Left lobe of liver (tissue), 2 donors: ENCODE measurements around the gene ACLY. TPM values are rescaled to one million over a fixed set of nuclear protein-coding genes. Genes with fewer than 3 reads are reported as not detected.
"Not testable (repeated sequence)": the region's sequence is repeated elsewhere in the genome, so short reads cannot be mapped to it uniquely, and the experiment has no call there.

Source experiments
- ATAC-seq: fragments of 200-7000 bp; cut with Tn5 transposase; one replicate; pipeline ENCODE4 v1.9.1; 2020; ENCODE audit warnings: mild to moderate bottlenecking, moderate library complexity
- DNase-seq: peaks from one replicate; pipeline ENCODE4 v3.0.0-alpha.2; 2020; ENCODE audit warnings: low spot score
- total RNA-seq: library from RNA; stranded (reverse); gene quantifications from one replicate; pipeline ENCODE4 v1.2.1, GENCODE V29; 2021
- donor health status: DM: no; HTN: no; CAD: no; lungs with moderate emphysema.
- donor health status: DM: no; HTN: yes; CAD: no.

ACLY gene
- total RNA-seq, 1 donor from 2014 or later: 20.9 TPM

DNA sequence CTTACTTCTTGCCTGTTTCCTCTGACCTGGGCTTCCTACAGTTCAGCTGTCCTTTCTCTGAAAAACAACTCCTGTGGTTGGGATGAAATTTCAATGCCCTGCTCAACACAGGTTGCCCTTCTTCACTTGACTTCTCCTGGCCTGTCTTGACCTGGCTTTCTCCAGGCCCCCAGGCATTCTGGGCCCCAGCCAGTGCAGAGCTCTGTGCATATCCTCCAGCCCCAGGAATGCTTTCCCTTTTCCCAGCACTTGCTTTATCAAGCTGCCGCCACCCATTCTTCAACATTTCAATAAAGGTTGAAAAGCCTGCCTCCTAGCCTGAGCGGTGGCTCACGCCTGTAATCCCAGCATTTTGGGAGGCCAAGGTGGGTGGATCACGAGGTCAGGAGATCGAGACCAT is 22.4 kb upstream of the ACLY start:
- ATAC-seq (no peak), DNase-seq (no peak)

DNA sequence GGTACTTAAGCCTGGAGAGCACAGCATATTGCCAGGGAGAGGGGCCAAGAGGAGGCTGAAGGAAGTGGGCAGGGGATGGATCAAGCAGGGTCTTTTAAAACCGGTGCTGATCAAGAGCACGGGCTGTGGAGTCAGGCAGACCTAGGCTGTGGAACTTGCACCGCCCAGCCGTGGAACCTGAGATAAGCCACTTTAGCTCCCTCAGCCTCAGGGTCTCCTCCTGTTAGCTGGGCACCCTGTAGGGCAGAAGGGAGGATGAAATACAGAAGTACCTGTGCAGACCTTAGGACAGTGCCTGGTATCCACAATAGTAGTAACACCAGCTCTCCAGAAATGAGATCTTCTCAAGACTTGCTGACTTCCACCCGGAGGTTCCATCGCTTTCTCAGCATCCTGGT is 20.9 kb upstream of the ACLY start:
- no peak for DNase-seq
- no peak for ATAC-seq

DNA sequence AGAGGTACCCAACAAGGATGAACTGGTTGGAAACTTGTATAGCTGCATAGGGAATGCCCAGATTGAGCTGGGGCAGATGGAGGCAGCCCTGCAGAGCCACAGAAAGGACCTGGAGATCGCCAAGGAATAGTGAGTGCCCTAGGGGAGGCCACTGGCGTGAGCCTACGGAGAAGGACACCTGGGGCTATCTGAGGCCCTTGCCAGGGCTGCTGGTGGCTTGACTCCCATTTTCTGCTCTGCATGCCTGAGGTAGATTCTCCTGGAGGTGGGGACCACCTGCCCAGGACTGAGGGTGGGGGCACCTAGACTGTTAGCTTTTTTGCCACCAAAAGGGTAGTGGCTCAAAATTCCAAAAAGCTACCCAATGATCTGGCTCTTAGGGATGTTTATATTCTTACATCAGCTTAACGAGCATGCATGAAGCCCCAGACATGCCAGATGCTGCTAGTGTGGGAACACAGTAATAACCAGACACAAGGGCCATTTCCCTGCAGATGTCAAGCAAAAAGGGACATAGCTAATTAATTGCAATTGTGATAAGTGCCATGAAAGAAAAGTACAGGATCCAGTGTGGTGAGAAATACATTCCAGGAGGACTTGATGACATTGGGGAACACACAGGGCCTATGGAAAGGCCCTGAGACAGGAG is 20.4 kb upstream of the ACLY start:
- DNase-seq (no peak), ATAC-seq (no peak)

DNA sequence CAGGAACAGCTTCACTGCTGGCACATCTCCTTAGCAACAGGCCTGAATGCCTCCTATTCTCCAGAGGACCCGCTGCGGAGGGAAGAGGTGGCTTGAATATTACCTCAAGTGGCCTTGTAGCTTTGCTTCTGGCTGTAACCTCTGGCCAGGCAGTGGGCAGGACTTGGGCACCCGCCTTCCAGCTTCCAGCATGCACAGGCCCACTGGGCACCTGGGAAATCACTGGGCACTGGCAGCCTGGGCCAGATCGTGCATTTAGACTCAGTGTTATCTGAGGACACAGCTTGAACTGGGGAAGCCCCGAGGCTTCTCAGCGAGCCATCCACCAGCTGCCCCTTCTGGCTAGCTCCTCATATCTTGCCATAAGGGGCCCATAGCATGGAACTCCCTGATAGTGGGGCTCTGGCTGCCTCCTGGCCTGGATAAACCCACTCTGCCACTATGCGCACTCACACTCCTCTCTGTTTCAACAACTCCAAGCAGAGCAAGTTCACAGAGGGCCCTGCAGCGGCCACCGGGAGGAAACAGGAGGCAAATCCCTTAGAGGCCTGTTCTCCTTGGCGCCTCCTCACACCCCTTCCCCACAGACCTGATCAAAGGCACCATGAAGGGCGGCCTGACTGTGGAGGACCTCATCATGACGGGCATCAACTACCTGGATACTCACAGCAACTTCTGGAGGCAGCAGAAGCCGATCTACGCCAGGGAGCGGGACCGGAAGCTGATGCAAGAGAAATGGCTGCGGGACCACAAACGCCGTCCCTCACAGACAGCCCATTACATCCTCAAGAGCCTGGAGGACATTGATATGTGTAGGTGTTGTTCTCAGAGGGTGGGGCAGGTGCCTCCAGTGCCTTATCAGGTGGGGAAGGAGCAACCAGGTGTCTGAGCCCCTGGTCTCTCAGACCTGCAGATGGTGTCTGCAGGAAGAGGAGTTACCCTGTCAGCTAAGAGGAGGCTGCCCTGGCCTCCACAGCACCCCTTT is 19.5 kb upstream of the ACLY start:
- peak; percentile 91 for DNase-seq
- peak; percentile 93 for ATAC-seq

DNA sequence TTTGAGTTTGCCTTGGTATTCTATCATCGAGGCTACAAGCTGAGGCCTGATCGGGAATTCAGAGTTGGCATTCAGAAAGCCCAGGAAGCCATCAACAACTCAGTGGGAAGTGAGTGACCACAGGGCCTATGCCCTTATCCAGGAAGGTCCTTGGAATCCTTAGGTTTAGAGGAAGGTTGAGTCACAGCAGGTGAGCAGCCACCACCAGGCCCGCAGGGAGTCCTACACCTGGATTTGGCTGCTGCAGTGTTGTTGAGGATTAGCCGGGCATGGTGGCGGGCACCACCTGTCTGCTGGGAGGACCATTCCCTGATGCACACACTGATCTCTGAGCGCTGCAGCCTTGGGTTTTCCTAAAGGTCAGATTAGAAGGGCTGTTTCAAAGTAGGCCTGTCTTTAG is 16.9 kb upstream of the ACLY start:
- ATAC-seq: no peak

DNA sequence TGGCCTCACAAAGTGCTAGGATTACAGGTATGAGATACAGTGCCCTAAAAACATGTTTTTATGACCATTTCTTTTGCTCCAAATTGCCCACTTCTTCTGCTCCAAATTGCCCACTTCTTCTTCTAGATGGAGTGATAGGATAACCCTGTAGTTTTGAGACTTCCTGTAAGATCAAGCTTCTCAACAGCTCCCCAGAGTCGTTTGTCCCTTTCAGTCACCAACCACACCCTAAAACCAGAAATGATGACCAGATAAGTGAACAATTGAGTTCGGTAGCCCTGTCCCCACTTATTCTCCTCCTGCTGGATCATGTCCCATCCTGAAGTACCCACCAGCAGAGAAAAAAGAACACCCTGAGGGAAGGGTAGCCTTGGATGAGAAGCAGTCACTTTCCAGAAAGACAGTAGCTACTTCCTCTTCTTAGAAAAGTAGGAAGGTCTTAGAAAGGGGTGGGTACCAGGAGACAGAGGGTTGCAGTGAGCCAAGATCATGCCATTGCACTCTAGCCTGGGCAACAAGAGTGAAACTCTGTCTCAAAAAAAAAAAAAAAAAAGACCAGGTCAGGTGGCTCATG is 14.2 kb upstream of the ACLY start:
- DNase-seq (no peak), ATAC-seq (no peak)

More for the DNA sequence above, 16.9 kb upstream of the ACLY start:
- no peak for DNase-seq

DNA sequence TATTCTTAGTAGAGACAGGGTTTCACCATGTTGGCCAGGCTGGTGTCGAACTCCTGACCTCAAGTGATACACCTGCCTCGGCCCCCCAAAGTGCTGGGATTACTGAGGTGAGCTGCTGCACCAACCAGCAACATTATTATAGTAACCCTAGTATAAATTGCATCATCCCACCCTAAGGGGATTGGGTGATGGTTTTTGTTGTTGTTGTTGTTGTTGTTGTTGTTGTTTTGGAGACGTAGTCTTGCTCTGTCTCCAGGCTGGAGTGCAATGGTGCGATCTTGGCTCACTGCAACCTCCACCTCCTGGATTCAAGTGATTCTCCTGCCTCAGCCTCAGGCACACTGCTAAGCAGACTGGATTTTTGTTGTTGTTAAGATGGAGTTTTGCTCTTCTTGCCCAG is 13.0 kb upstream of the ACLY start:
- ATAC-seq, DNase-seq: not testable (repeated sequence)

DNA sequence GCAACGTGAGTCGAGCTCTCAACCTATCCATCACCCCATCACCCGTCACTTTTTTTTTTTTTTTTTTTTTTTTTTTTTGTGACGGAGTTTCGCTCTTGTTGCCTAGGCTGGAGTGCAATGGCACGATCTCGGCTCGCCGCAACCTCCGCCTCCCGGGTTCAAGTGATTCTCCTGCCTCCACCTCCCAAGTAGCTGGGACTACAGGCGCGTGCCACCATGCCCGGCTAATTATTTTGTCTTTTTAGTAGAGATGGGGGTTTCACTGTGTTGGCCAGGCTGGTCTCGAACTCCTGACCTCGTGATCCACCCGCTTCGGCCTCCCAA is 12.0 kb upstream of the ACLY start:
- ATAC-seq, DNase-seq: not testable (repeated sequence)

DNA sequence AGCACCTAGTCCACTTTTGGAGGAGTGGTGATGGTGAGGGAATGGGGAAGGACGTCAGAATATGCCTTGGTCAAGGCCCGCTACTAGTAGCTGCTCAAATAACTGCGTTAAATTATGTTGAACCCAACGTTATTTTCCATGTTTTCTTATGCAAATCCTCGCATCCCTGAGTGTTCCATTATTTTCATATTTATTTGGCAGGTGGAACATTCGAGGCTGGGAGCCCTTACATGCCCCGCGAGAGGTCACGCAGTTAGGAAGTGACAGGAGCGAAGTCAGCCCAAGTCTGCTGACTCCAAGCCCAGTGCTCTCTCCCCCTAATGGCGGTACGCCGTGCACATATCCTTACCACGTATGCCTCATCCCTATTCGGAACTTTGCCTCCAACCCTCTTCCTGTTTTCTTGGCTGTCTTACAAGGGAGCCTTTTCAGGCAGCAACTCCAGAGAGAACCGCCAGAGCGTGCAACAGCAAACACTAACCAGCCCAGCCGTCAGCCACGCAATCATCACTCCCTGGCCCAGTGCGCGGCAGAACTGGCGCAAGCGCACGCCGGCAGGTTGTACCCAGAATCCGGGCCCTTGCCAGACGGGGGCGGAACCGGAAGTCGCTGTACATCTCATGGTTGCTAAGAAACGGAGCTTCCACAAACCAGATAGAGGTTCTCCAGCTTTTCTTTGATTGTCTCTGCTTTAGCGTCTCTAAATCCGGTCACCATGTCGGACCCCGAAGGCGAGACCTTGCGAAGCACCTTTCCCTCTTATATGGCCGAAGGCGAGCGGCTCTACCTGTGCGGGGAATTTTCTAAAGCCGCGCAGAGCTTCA is 11.5 kb upstream of the ACLY start, which contains the start of gene ODAD4:
TSS of gene ODAD4 (plus strand) at position 609 of the 824 bp plus-strand sequence. CDS start at position 716, 107 bp downstream.
- DNase-seq (peak; percentile 98), ATAC-seq (peak; percentile 95)

DNA sequence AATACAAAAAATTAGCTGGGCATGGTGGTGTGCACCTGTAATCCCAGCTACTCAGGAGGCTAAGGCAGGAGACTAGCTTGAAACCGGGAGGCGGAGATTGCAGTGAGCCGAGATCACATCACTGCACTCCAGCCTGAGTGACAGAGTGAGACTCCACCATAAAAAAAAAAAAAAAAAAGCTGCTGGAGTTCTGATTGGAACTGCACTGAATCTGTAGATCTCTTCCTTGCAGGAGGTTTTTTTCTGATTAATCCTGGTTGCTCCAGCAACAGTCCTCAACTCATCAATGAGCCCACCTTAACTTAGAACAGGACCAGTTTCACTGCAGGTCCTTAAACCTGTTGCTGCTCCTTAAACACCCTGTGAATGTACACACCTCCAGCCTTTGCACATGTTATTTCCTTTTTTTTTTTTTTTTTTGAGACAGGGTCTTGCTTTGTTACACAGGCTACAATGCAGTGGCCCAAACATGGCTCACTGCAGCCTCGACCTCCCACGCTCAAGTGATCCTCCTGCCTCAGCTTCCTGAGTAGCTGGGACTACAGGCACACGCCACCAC is 10.0 kb upstream of the ACLY start:
- DNase-seq: no peak
- no peak for ATAC-seq

DNA sequence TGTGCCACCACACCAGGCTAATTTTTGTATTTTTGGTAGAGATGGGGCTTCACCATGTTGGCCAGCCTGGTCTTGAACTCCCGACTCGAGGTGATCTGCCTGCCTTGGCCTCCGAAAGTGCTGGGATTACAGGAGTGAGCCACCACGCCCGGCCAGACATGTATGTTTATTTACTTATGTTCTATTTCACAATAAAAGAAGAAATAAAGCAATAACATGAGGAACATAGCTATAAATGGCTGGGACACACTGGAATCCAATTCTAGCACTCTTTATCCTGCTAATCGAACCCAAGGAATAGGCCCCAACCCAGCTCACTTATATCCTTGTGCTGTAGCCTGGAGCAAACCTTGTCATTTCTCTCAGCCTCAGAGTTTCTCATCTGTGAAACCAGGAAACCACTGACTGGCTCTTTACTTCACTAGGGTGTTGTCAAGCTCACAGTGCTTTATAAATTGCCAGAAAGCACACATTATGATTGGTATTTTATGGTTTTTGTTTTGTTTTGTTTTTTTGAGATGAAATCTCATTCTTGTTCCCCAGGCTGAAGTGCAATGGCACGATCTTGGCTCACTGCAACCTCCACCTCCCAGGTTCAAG is 7.3 kb upstream of the ACLY start:
- DNase-seq (no peak), ATAC-seq (no peak)

DNA sequence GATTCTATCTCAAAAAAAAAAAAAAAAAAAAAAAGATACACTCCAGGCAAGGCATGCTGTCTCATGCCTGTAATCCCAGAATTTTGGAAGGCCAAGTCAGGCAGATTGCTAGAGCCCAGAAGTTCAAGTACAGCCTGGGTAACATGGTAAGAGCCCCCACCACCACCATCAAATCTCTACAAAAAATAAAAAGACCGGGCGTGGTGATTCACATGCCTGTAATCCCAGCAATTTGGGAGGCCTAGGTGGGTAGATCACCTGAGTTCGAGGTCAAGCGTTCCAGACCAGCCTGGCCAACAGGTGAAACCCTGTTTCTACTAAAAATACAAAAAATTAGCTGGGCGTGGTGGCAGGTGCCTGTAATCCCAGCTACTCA is 1.8 kb upstream of the ACLY start:
- no peak for ATAC-seq
- DNase-seq: no peak

DNA sequence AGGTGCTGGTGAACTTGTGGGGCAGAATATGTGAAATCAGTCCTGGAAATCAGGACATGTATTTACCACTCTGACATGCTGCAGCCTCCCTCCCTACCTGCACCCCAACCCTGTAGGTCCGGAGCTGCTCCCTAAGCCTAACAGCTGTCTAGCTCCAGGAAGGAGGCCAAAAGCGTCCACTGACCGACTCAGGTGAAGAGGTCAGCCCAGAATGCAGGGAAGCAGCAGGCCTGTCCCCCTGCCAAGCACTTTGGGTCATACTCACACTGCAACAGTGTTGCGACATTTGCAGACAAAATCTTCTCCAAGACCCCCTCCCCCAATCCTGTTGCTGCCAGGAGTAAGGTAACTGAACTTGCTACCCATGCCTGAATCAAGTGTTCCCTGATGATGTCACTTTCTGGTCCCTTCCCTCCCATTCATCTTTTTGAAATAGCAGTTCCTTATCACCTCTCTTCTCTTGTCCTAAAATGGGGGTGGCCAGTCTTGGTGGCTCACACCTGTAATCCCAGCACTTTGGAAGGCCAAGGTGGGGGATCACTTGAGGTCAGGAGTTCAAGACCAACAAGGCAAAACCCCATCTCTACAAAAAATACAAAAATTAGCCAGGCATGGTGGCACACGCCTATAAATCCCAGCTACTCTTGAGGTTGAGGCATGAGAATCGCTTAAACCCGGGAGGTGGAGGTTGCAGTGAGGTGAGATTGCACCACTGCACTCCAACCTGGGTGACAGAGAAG is 1.3 kb upstream of the ACLY start:
- peak; percentile 65 for ATAC-seq
- peak; percentile 96 for DNase-seq

DNA sequence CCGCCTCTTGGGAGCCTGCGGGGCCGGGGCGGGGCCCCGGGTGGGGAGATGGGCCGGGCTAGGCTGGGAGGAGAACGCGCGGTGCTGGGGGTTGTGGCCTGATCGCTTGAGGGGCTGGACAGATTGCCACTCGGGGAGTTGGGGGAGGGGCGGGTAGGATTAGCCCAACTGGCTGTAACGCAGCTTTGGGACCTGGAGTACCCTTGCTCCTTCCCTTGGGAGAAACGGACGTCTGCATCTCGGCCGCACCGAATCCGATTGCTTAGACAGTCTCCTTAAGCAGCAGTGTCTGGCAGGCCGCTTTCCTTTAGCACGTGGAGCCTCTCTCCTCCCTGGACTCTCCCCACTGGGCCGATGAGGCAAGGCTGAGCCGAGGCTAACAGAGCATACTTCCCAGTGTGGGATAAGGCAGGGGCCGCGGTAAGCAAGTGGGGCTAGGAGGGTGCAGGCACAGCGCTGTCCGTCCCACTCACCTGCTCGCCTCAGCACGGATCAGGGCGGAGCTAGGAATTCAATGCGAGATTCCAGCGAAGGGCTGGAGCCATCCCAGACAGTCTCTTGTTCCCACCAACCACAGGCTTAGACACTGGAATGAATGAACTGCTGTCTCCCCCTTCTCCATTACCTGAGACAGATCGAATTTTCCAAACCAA is 540 bp upstream of the ACLY start:
- DNase-seq (peak; percentile 59), ATAC-seq (peak; percentile 32)

DNA sequence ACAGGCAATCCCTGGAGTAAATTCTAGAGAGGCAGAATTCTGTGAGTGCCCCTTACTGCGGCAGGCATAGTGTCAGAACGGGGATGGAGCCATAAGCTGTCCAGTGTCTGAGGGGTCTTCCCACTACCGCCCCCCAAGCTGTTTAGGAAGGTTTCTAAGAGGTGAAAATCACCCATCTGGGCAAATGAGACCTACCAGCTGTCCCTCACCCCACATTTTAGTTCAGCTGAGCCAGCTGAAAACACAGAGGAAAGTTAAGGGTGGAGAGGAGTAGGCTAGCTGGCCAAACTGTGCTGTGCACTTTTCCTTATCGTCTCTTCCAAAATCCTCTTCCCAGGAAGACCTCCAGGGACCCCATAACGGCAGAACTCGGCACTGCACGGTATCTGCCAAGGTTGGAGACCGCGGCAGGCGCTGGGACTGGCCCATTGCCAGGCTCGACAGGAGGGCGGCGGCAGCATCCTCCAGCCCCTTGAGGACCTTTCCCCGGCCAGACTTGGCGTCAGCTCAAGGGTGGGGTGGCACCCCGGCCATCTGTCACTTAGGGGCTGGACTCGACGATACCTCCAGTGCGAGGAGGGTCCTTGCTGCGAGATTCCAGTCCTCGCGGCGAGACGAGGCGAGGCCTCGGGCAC is 955 bp downstream of the ACLY start:
- ATAC-seq: peak; percentile 5
- peak; percentile 71 for DNase-seq

DNA sequence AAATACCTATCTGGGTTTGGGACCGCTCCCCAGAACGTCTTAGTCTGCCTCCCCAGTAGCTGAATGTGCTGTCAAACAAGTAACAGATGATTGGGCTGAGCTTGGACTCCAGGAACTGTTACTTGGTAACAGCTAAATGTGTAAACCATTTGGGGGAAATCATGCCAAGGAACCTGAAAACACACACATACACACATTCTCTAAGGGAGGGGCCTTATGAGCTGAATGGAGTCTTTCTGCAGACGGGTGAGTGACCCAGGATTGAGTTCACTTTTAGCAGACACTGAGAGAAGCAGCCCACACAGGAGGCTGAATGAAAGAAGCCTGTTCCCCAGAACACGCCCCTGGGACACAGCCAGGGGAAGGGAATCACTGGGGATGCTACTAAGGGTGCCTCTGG is 1.6 kb downstream of the ACLY start:
- ATAC-seq (peak; percentile 2), DNase-seq (no peak)

DNA sequence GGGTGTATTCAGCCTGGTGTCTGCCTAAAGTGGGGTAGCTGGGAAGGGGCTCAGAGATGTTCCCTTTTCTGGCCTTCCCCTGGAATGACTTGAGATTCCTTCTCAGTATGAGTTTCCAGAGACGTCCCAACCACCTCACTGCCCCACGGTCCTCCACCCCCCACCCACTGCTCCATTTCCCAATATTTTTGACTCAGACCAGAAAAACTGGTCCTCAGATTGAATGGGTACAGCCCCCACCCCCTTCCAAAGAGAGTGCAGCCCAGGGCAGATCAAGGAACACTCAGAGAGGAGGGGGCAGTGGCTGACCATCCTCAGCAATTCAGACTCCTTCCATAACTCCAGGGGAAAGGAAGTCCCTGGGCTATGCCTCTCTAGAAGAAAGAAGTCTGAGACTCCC is 3.2 kb downstream of the ACLY start:
- no peak for DNase-seq

DNA sequence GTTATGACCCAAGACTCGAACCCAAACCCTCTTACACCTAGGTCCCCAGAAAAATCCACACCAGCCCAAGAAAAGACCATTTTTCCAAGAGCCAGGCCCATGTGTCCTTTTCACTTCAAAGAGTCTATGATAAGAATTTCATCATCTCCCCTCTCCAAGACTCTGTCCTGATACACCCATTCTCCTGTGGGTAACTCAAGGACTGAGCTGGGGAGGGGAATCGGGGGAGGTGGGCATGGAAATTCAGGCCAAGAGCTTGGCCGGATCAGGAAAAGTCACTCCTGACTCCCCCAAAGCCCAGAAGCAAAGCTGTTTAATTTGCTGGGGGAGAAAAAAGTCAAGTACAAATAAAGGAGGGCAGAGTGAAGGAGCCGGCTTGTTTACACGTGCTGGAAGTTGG is 3.7 kb downstream of the ACLY start:
- DNase-seq: no peak
- no peak for ATAC-seq

More for the DNA sequence above, 3.2 kb downstream of the ACLY start:
- ATAC-seq: no peak
